ENCODE data around the gene FOXE3. TPM values are rescaled to one million over a fixed set of nuclear protein-coding genes. Genes with fewer than 3 reads are reported as not detected.

The FOXE3 gene
- total and polyA plus RNA-seq, 2 donors (not counting 3 experiments of a cell fraction or from before 2014, with no cell fraction given) = not detected

DNA sequence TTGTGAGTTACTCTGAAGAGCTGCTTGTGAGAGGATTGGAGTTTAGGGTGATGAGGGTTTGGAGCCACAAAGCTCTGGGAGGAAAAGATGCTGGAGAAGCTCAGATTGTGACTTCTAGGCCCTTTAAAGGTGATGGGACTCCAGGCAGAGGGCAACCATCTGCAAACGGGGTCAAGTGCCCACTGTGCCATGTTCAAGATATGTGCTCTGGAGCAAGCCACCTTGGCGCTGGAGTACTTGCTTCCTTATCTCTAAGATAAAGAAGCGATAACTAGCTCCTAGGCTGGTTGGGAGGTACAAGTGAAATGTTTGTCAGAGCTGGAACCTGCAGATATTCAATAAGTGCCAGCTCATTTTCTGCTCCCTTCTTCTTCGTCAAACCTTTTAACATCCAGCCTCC is 14.3 kb upstream of the FOXE3 start:
- H2AFZ ChIP-seq (ENCODE audit: low read depth, low read length) = no peak overlapping the region
- no peak overlapping the region for H3K9ac ChIP-seq (replicated peaks; ENCODE audit: extremely low read depth, insufficient read depth, low read length)
- H4K20me1 ChIP-seq (replicated peaks; ENCODE audit: control insufficient read depth, extremely low read depth, insufficient read depth, low read length) = no peaks in the 10 kb centered on the region
- H3K4me2 ChIP-seq (ENCODE audit: insufficient read depth, low read length) = no peak overlapping the region
- no peaks in the 10 kb centered on the region for H3K4me1 ChIP-seq (ENCODE audit: control insufficient read depth, extremely low read depth, insufficient read depth, low read length)
- no peaks in the 10 kb centered on the region for H3K36me3 ChIP-seq (ENCODE audit: control insufficient read depth in 2 of 2, extremely low read depth in 1 of 2, insufficient read depth in 2 of 2, low read length in 2 of 2)
- no peaks in the 10 kb centered on the region for H3K79me2 ChIP-seq (ENCODE audit: control insufficient read depth, insufficient read depth, low read length)
- H3K9me1 ChIP-seq (replicated peaks; ENCODE audit: control insufficient read depth, extremely low read depth, insufficient read depth, low read length) = no peaks in the 10 kb centered on the region
- no TSS peak for BruUV-seq (replicated peaks)
- no peaks in the 10 kb centered on the region for H3K9me3 ChIP-seq (replicated peaks; ENCODE audit: control insufficient read depth, insufficient read depth, low read length)
- no peak overlapping the region for H3K27ac ChIP-seq (ENCODE audit: insufficient read depth, low read depth, low read length)
- dilution Hi-C loops (cut with MboI; ENCODE audit: extremely low pct_ligation_motif_present, low sequenced_read_pairs) = no loop called here
- ChIA-PET CTCF (interaction anchor here (1.0 to 1.5 kb wide), 3 partner anchors 11 to 21 kb away, joined by 4 to 5 read pairs (median 4); no protein-coding TSS in a partner anchor), POLR2A (no interaction called here)
- no peak overlapping the region for H3K4me3 ChIP-seq (replicated peaks in 1 of 3; ENCODE audit: insufficient read depth in 1 of 3, low read depth in 1 of 3, low read length in 3 of 3)
- TF ChIP-seq MYC (IDR thresholded peaks at IDR 0.05; ENCODE audit: low read depth, low read length) = no peak
- TF ChIP-seq, protein P1, sequence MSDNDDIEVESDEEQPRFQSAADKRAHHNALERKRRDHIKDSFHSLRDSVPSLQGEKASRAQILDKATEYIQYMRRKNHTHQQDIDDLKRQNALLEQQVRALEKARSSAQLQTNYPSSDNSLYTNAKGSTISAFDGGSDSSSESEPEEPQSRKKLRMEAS (IDR thresholded peaks at IDR 0.05; ENCODE audit: insufficient read depth, insufficient read length) = no peak
- TF ChIP-seq POLR2A (IDR thresholded peaks at IDR 0.05; ENCODE audit: low read depth, low read length) = no peak
- TF ChIP-seq, protein P2, sequence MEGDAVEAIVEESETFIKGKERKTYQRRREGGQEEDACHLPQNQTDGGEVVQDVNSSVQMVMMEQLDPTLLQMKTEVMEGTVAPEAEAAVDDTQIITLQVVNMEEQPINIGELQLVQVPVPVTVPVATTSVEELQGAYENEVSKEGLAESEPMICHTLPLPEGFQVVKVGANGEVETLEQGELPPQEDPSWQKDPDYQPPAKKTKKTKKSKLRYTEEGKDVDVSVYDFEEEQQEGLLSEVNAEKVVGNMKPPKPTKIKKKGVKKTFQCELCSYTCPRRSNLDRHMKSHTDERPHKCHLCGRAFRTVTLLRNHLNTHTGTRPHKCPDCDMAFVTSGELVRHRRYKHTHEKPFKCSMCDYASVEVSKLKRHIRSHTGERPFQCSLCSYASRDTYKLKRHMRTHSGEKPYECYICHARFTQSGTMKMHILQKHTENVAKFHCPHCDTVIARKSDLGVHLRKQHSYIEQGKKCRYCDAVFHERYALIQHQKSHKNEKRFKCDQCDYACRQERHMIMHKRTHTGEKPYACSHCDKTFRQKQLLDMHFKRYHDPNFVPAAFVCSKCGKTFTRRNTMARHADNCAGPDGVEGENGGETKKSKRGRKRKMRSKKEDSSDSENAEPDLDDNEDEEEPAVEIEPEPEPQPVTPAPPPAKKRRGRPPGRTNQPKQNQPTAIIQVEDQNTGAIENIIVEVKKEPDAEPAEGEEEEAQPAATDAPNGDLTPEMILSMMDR (IDR thresholded peaks at IDR 0.05; ENCODE audit: extremely low read depth in 1 of 2, insufficient read depth in 1 of 2, low read depth in 1 of 2, low read length in 2 of 2) = no peak
- TF ChIP-seq FOS (IDR thresholded peaks at IDR 0.05; ENCODE audit: borderline replicate concordance, insufficient read depth, low read length) = no peak
- TF ChIP-seq JUN (IDR thresholded peaks at IDR 0.05; ENCODE audit: borderline replicate concordance, insufficient read depth, insufficient read length, low read depth) = no peak
- no peak for TF ChIP-seq GATA2 (IDR thresholded peaks at IDR 0.05; ENCODE audit: insufficient read depth, insufficient read length, low read depth, low read length)
- no peak for TF ChIP-seq POLR2AphosphoS5 (IDR thresholded peaks at IDR 0.05; ENCODE audit: insufficient read depth, low read depth, low read length)
- no peak for TF ChIP-seq EZH2 (IDR thresholded peaks at IDR 0.05; ENCODE audit: borderline replicate concordance, low read depth, low read length, severe bottlenecking)
- FAIRE-seq (no peak), DNase-seq (ENCODE audit: low read depth, low spot score) (no peak)
- intact Hi-C loops (cut with micrococcal nuclease) = no loop called here
- H3K27me3 ChIP-seq (ENCODE audit: control insufficient read depth in 2 of 2, insufficient read depth in 2 of 2, low read length in 2 of 2) = peaks cover 11 to 17% of the 10 kb centered on the region in 2 experiments

Measured in endothelial cell of umbilical vein (primary cell).